Lower lobe of right lung (tissue), 2 donors: Measurements from ENCODE around the gene HIBADH. TPM values are rescaled to one million over a fixed set of nuclear protein-coding genes. Genes with fewer than 3 reads are reported as not detected.

ENCODE experiments used
- ATAC-seq, 2 donors: fragments of 200-7000 bp; cut with Tn5 transposase; one replicate each; pipeline ENCODE4 v1.9.1; 2020 to 2022; ENCODE audit warnings: mild to moderate bottlenecking in 2 of 2, moderate library complexity in 2 of 2
- DNase-seq: peaks from one replicate; pipeline ENCODE4 v3.0.0-alpha.2; 2020
- H3K27ac ChIP-seq: fragments of 200-600 bp; one replicate; pipeline ENCODE4 v1.8.0; 2022
- H3K27me3 ChIP-seq: fragments of 200-600 bp; one replicate; pipeline ENCODE4 v1.8.0; 2022; ENCODE audit warnings: low read depth
- H3K36me3 ChIP-seq: fragments of 200-600 bp; one replicate; pipeline ENCODE4 v1.8.0; 2022; ENCODE audit warnings: mild to moderate bottlenecking
- H3K4me1 ChIP-seq: fragments of 200-600 bp; one replicate; pipeline ENCODE4 v1.8.0; 2022
- H3K4me3 ChIP-seq: fragments of 200-600 bp; one replicate; pipeline ENCODE4 v1.8.0; 2022; ENCODE audit warnings: mild to moderate bottlenecking
- H3K9me3 ChIP-seq: fragments of 200-600 bp; one replicate; pipeline ENCODE4 v1.8.0; 2022
- CTCF ChIP-seq: fragments of 200-600 bp; IDR thresholded peaks from one replicate; pipeline ENCODE4 v1.8.0; 2022; ENCODE audit warnings: antibody characterized with exemption, mild to moderate bottlenecking
- intact Hi-C: fragments of 100-400 bp; cut with DNase I; formaldehyde crosslinking; loops from one replicate; pipeline ENCODE4 v1.11.0; 2022
- total RNA-seq: library from RNA; stranded (reverse); fragmentation: NEBNext Ultra II Directional; extraction: Animal tissue kit (Norgen Biotek cat#: 25700); gene quantifications from one replicate; pipeline ENCODE4 v1.2.1, GENCODE V29; 2021
- donor health status: DM: no; HTN: yes; CAD: no; lungs with severe emphysema.

Gene HIBADH
- total RNA-seq, 1 donor from 2014 or later = 27.1 TPM

GRCh38 chr7:27605689-27606269 is 56.9 kb downstream of the HIBADH start:
- H3K9me3 ChIP-seq = no peaks in the 10 kb centered on the region
- H3K27me3 ChIP-seq = no peaks in the 10 kb centered on the region
- H3K4me3 ChIP-seq = no peak overlapping the region
- peaks cover 9% of the 10 kb centered on the region for H3K4me1 ChIP-seq
- intact Hi-C loops = no loop called here
- no peak overlapping the region for H3K27ac ChIP-seq
- DNase-seq (no peak), ATAC-seq (no peak)
- no peaks in the 10 kb centered on the region for H3K36me3 ChIP-seq
- peak; percentile 32 for TF ChIP-seq CTCF

GRCh38 chr7:27605283-27605682 is 57.4 kb downstream of the HIBADH start:
- intact Hi-C loops = no loop called here
- no peaks in the 10 kb centered on the region for H3K9me3 ChIP-seq
- H3K4me1 ChIP-seq = peaks cover 9% of the 10 kb centered on the region
- H3K36me3 ChIP-seq = no peaks in the 10 kb centered on the region
- ATAC-seq (no peak), DNase-seq (no peak)
- no peak overlapping the region for H3K27ac ChIP-seq
- no peak for TF ChIP-seq CTCF
- H3K4me3 ChIP-seq = no peak overlapping the region
- no peaks in the 10 kb centered on the region for H3K27me3 ChIP-seq

GRCh38 chr7:27603813-27604212 is 58.9 kb downstream of the HIBADH start:
- TF ChIP-seq CTCF = no peak
- no peaks in the 10 kb centered on the region for H3K9me3 ChIP-seq
- DNase-seq (no peak), ATAC-seq (no peak)
- H3K27me3 ChIP-seq = no peaks in the 10 kb centered on the region
- H3K4me1 ChIP-seq = peaks cover 9% of the 10 kb centered on the region
- no peak overlapping the region for H3K4me3 ChIP-seq
- no peaks in the 10 kb centered on the region for H3K36me3 ChIP-seq
- intact Hi-C loops = no loop called here
- no peak overlapping the region for H3K27ac ChIP-seq

GRCh38 chr7:27602766-27603165 is 59.9 kb downstream of the HIBADH start:
- no peaks in the 10 kb centered on the region for H3K9me3 ChIP-seq
- intact Hi-C loops = no loop called here
- peaks cover 9% of the 10 kb centered on the region for H3K4me1 ChIP-seq
- no peak overlapping the region for H3K4me3 ChIP-seq
- ATAC-seq = no peak
- H3K27me3 ChIP-seq = no peaks in the 10 kb centered on the region
- DNase-seq = no peak
- no peak for TF ChIP-seq CTCF
- no peak overlapping the region for H3K27ac ChIP-seq
- no peaks in the 10 kb centered on the region for H3K36me3 ChIP-seq

- Histone ChIP-seq H3K9me3 (no peaks in the 10 kb centered on the region), H3K4me3 (no peak overlapping the region), H3K4me1 (peaks cover 3% of the 10 kb centered on the region), H3K27me3 (no peaks in the 10 kb centered on the region), H3K36me3 (no peaks in the 10 kb centered on the region), H3K27ac (no peak overlapping the region)
- ATAC-seq (no peak), DNase-seq (no peak)
- intact Hi-C loops = no loop called here
- TF ChIP-seq CTCF = no peak
Measured at GRCh38 chr7:27601217-27601616, 61.5 kb downstream of the HIBADH start.
